ENCODE data around the gene ZMIZ2.

Gene ZMIZ2

DNA sequence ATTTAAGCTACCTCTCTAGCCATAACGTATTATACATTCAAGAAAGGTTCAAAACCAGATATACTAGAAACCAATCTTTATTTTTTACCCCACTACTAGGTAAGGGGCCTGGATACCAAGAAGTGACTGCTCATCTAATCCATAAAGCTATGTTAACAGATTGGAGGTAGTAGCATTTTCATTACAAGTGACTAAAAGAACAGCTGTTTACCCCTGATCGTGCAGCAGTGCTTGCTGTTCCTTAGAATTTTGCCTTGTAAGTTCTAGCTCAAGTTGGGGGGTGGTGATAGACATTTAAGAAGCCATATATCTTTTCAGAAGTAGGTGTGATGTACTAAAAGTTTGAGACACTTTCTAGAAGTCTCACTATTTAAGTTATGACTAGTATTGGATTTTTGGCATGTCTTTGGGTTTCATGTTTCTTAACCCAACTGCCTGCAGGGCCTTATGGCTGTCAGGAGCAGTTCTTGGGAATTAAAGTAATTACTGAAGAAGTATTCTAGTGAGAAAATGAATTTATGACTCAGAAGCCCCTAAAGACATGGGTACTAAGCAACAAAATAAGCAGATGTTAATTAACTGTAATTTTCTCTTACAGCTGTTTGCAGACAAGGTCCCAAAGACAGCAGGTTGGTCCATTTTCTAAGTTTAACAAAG is 50.1 kb downstream of the ZMIZ2 start:
- no peak for DNase-seq (ENCODE audit: low read depth in 3 of 3)

DNA sequence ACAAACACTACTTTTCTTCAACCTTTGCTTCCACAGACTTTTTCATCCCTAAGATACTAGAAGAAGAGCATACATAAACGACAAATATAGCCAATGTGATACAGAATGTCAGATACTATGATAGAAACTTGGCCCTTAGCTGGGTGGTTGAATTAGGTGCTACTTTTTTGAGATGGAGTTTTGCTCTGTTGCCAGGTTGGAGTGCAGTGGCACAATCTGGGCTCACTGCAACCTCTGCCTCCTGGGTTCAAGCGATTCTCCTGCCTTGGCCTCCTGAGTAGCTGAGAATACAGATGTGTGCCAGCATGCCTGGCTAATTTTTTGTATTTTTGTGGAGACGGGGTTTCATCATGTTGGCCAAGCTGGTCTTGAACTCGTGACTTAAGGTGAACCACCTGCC is 51.3 kb downstream of the ZMIZ2 start:
- DNase-seq (ENCODE audit: low read depth in 3 of 3): no peak

GRCh38 chr7:44801890-44802289 is 53.2 kb downstream of the ZMIZ2 start:
- no peak for DNase-seq (ENCODE audit: low read depth in 3 of 3)

DNA sequence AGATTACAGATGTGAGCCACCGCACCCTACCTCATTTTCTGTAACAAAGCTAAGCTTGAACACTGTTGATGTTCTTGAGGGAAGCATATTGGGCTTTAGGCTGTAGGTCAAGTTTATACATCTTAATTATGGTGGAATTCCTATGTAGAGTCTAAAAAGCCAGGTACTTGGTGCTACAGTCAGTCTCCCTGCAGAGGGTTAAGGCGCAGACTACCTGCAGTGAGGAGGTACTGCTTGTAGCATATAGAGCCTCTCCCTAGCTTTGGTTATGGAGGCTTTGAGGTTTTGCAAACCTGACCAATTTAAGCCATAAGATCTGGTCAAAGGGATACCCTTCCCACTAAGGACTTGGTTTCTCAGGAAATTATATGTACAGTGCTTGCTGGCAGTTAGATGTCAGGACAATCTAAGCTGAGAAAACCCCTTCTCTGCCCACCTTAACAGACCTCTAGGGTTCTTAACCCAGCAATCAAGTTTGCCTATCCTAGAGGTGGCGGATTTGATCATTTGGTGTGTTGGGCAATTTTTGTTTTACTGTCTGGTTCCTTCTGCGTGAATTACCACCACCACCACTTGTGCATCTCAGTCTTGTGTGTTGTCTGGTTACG is 53.9 kb downstream of the ZMIZ2 start:
- no peak for DNase-seq (ENCODE audit: low read depth in 3 of 3)

DNA sequence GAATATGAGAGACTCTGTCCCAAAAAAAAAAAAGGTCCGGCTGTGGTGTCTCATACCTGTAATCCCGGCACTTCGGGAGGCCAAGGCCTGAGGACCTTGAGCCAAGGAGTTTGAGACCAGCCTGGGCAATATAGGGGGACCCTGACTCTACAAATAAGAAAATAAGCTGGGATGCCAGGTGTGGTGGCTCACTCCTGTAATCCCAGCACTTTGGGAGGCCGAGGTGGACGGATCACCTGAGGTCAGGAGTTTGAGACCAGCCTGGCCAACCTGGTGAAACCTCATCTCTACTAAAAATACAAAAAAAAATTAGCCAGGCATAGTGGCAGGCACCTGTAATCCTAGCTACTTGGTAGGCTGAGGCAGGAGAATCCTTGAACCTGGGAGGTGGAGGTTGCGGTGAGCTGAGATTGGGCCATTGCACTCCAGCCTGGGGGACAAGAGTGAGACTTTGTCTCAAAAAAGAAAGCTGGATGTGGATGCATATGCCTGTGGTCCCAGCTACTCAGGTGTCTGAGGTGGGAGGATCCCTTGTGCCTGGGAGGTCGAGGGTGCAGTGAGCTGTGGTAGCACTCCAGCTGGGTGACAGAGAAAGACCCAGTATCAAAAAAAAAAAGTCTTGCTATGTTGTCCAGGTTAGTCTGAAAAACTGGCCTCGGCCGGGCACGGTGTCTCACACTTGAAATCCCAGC is 55.3 kb downstream of the ZMIZ2 start:
- DNase-seq (ENCODE audit: low read depth in 3 of 3): peak in 1 of 3 experiments; percentile 26

DNA sequence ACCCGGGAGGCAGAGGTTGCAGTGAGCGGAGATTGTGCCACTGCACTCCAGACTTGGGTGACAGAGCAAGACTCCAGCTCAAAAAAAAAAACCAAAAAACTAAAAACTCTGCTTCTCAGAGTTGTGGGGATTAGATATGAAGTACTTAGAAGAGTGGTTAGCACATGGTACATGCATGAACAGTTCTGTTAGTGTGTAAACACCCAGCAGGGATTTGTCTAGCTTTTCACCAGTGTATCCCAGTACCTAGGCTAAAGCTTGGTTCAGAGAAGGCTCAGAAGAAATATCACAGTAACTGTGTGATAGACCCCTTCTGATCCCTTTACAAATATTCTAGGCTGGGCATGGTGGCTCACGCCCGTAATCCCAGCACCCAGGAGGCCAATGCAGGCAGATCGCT is 57.3 kb downstream of the ZMIZ2 start:
- no peak for DNase-seq (ENCODE audit: low read depth in 3 of 3)

DNA sequence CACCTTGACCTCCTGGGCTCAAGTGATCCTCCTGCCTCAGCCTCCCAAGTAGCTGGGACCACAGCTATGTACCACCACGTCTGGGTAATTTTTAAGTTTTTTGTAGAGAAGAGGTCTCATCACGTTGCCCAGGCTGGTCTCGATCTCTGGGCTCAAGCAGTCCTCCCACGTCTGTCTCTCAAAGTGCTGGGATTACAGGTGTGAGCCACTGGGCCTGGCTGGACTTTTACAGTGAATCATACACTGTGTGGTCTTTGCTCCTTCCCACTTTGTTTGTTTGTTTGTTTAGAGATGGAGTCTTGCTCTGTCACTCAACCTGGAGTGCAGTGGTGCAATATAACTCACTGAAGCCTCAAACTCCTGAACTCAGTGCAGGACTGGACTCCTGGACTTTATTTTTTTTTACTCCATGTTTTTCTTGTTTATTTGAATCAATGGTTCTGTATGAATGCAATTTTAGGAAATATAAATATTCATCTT is 60.3 kb downstream of the ZMIZ2 start:
- DNase-seq (ENCODE audit: low read depth in 3 of 3): no peak

GRCh38 chr7:44811093-44811492 is 62.4 kb downstream of the ZMIZ2 start:
- DNase-seq (ENCODE audit: low read depth in 3 of 3): no peak

DNA sequence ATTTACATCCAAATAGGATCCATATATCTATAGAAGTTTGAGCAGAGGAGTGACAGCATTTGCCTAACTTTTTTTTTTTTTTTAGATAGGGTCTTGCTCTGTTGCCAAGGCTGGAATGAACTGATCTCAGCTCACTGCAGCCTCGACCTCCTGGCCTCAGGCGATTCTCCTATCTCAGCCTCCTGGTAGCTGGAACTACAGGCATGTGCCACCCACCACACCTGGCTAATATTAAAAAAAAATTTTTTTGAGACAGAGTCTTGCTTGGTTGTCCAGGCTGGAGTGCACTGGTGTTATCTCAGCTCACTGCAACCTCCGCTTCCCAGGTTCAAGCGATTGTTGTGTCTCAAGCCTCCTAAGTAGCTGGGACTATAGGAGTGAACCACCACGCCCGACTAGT is 62.9 kb downstream of the ZMIZ2 start:
- no peak for DNase-seq (ENCODE audit: low read depth in 3 of 3)

- DNase-seq (ENCODE audit: low read depth in 3 of 3): no peak
These were observed 66.3 kb downstream of the ZMIZ2 start for GRCh38 chr7:44814919-44815318.

DNA sequence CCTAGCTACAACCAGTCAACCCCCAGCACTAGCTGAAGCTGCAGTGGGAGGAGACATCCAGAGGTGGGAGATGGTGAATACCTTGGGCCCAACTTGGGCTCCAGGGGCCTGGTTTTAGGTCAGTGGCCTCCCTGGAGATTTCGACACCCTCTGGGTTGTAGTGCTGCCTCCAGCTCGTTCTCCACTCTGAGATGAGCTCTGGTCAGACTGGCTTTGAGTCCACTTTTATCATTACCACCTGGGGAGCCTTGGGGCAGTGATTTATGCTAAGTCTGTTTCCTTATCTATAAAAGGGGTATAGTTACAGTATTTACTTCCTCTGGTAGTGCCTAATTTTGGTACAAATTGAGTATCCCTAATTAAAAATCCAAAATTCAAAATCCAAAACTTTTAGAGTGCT is 70.6 kb downstream of the ZMIZ2 start:
- no peak for DNase-seq (ENCODE audit: low read depth in 3 of 3)
